H1 (cell line): ENCODE measurements around the gene HSD11B1L. TPM values are rescaled to one million over a fixed set of nuclear protein-coding genes. Genes with fewer than 3 reads are reported as not detected.

Experiments
- CHD7 ChIP-seq: fragments of 300-600 bp; sonication (generic); IDR thresholded peaks from 2 replicates; pipeline ENCODE4 v1.7.1; 2012; ENCODE audit warnings: low read length, moderate library complexity, mild to moderate bottlenecking, inconsistent platforms; ENCODE audit not compliant: insufficient replicate concordance
- RNF2 ChIP-seq: fragments of 200-900, 300-1000 bp; sonication (generic); IDR thresholded peaks from 2 replicates; pipeline ENCODE4 v1.7.1; 2016; ENCODE audit warnings: borderline replicate concordance, low read depth, mild to moderate bottlenecking, antibody characterized with exemption, low read length; ENCODE audit not compliant: poor library complexity, severe bottlenecking; ENCODE audit errors: missing control alignments
- SP1 ChIP-seq: IDR thresholded peaks from 2 replicates; pipeline ENCODE4 v1.6.1; 2011; ENCODE audit warnings: low read depth, low read length
- polyA plus RNA-seq, 7 experiments: library from polyadenylated mRNA; depleted of rRNA in 3 of 7; stranded (reverse) in 5 of 7; unstranded in 2 of 7; fragments of >200 nt in 5 of 7; fragments of 200-250 nt in 2 of 7; gene quantifications; 1 replicate in 5 of 7; 2 replicates in 1 of 7; 4 replicates in 1 of 7; pipeline versions ENCODE4 v1.2.1 to v1.2.3, GENCODE V29; 2011 to 2013; ENCODE audit warnings: missing spikeins in 2 of 7, mixed read lengths in 2 of 7
- total RNA-seq: library from RNA; stranded (reverse); fragmentation: NEBNext Ultra II Directional; extraction: Animal tissue kit (Norgen Biotek cat#: 25700); gene quantifications from 2 replicates; pipeline ENCODE4 v1.2.1, GENCODE V29; 2021

Gene HSD11B1L
- total and polyA plus RNA-seq, 2 of the 8 experiments (the other 6 are each of a cell fraction or from before 2014, with no cell fraction given) = 8.2 to 20.6 TPM

GRCh38 chr19:5692723-5693194 is 11.9 kb downstream of the HSD11B1L start (continued):
- TF ChIP-seq CHD7 (no peak), RNF2 (no peak), SP1 (no peak)
- TF ChIP-seq, all 59 proteins: peak for 1
